Measurements from ENCODE around the gene ZBTB38.

The ZBTB38 gene

GRCh38 chr3:141391298-141391990 is 23.1 kb downstream of the ZBTB38 start:
- no peaks in the 10 kb centered on the region for H3K4me1 ChIP-seq (ENCODE audit: insufficient read depth, low read length)
- no peak overlapping the region for H3K4me2 ChIP-seq (ENCODE audit: insufficient read depth, low read length)
- no peaks in the 10 kb centered on the region for H3K9me3 ChIP-seq (ENCODE audit: insufficient read depth, low read length, severe bottlenecking)
- ATAC-seq (ENCODE audit: insufficient read depth, low read depth) (no peak), DNase-seq (no peak)
- H2AFZ ChIP-seq (ENCODE audit: low read depth, low read length) = no peak overlapping the region
- no peak overlapping the region for H3K4me3 ChIP-seq (ENCODE audit: low read depth in 1 of 2, low read length in 2 of 2)
- H3K79me2 ChIP-seq (ENCODE audit: insufficient read depth, low read length) = no peaks in the 10 kb centered on the region
- no peak overlapping the region for H3K9ac ChIP-seq (ENCODE audit: low read depth, low read length)
- no peak for TF ChIP-seq CTCF (IDR thresholded peaks at IDR 0.05; ENCODE audit: borderline replicate concordance, extremely low read depth, low read length, poor library complexity, severe bottlenecking)
- TF ChIP-seq EZH2 (IDR thresholded peaks at IDR 0.05; ENCODE audit: borderline replicate concordance, low read depth, low read length, severe bottlenecking) = no peak
- no peaks in the 10 kb centered on the region for H4K20me1 ChIP-seq (ENCODE audit: insufficient read depth, low read length)
- H3K36me3 ChIP-seq (ENCODE audit: insufficient read depth, low read length) = no peaks in the 10 kb centered on the region
- H3K27ac ChIP-seq (ENCODE audit: low read length) = no peak overlapping the region
- no peaks in the 10 kb centered on the region for H3K27me3 ChIP-seq (ENCODE audit: insufficient read depth, low read length, poor library complexity)

- ATAC-seq (ENCODE audit: insufficient read depth, low read depth) (no peak), DNase-seq (no peak)
- no peaks in the 10 kb centered on the region for H3K27me3 ChIP-seq (ENCODE audit: insufficient read depth, low read length, poor library complexity)
- no peak overlapping the region for H3K27ac ChIP-seq (ENCODE audit: low read length)
- no peaks in the 10 kb centered on the region for H4K20me1 ChIP-seq (ENCODE audit: insufficient read depth, low read length)
- H3K9me3 ChIP-seq (ENCODE audit: insufficient read depth, low read length, severe bottlenecking) = peaks cover 5% of the 10 kb centered on the region
- H3K4me3 ChIP-seq (ENCODE audit: low read depth in 1 of 2, low read length in 2 of 2) = no peak overlapping the region
- no peaks in the 10 kb centered on the region for H3K4me1 ChIP-seq (ENCODE audit: insufficient read depth, low read length)
- no peaks in the 10 kb centered on the region for H3K36me3 ChIP-seq (ENCODE audit: insufficient read depth, low read length)
- TF ChIP-seq EZH2 (IDR thresholded peaks at IDR 0.05; ENCODE audit: borderline replicate concordance, low read depth, low read length, severe bottlenecking) (no peak), CTCF (IDR thresholded peaks at IDR 0.05; ENCODE audit: borderline replicate concordance, extremely low read depth, low read length, poor library complexity, severe bottlenecking) (no peak)
- H2AFZ ChIP-seq (ENCODE audit: low read depth, low read length) = no peak overlapping the region
- H3K9ac ChIP-seq (ENCODE audit: low read depth, low read length) = no peak overlapping the region
- no peaks in the 10 kb centered on the region for H3K79me2 ChIP-seq (ENCODE audit: insufficient read depth, low read length)
- H3K4me2 ChIP-seq (ENCODE audit: insufficient read depth, low read length) = no peak overlapping the region
Observed at GRCh38 chr3:141391991-141392316, 23.6 kb downstream of the ZBTB38 start.

- Histone ChIP-seq H3K4me1 (ENCODE audit: insufficient read depth, low read length) (no peaks in the 10 kb centered on the region), H3K9ac (ENCODE audit: low read depth, low read length) (no peak overlapping the region), H3K36me3 (ENCODE audit: insufficient read depth, low read length) (no peaks in the 10 kb centered on the region), H3K79me2 (ENCODE audit: insufficient read depth, low read length) (no peaks in the 10 kb centered on the region), H4K20me1 (ENCODE audit: insufficient read depth, low read length) (no peaks in the 10 kb centered on the region), H3K4me3 (ENCODE audit: low read depth in 1 of 2, low read length in 2 of 2) (no peak overlapping the region), H3K4me2 (ENCODE audit: insufficient read depth, low read length) (no peak overlapping the region), H3K9me3 (ENCODE audit: insufficient read depth, low read length, severe bottlenecking) (peaks cover 7% of the 10 kb centered on the region), H2AFZ (ENCODE audit: low read depth, low read length) (no peak overlapping the region), H3K27me3 (ENCODE audit: insufficient read depth, low read length, poor library complexity) (no peaks in the 10 kb centered on the region), H3K27ac (ENCODE audit: low read length) (no peak overlapping the region)
- ATAC-seq (ENCODE audit: insufficient read depth, low read depth) (no peak), DNase-seq (no peak)
- TF ChIP-seq CTCF (IDR thresholded peaks at IDR 0.05; ENCODE audit: borderline replicate concordance, extremely low read depth, low read length, poor library complexity, severe bottlenecking) (no peak), EZH2 (IDR thresholded peaks at IDR 0.05; ENCODE audit: borderline replicate concordance, low read depth, low read length, severe bottlenecking) (no peak)
Observed at GRCh38 chr3:141392416-141392815, 24.1 kb downstream of the ZBTB38 start.
